CD4-positive, CD25-positive, alpha-beta regulatory T cell (primary cell): ENCODE measurements around the gene ATF3. TPM values are rescaled to one million over a fixed set of nuclear protein-coding genes. Genes with fewer than 3 reads are reported as not detected.

Source experiments
- ATAC-seq, 2 donors: fragments of 150-1000 bp; cut with Tn5 transposase; one replicate each; pipeline ENCODE4 v1.10.0; 2021; ENCODE audit warnings: low read depth in 2 of 2, moderate number of reproducible peaks in 2 of 2, moderate library complexity in 1 of 2
- DNase-seq, 3 donors: peaks; one replicate each; pipeline versions ENCODE4 v3.0.0 to v3.0.0-alpha.2; 2012 to 2022; ENCODE audit warnings: mixed read lengths in 1 of 3
- H3K27ac ChIP-seq: one replicate; pipeline ENCODE4 v1.7.0; 2013; ENCODE audit warnings: mild to moderate bottlenecking, low read length; ENCODE audit not compliant: insufficient read depth, poor library complexity, severe bottlenecking
- H3K27me3 ChIP-seq: one replicate; pipeline ENCODE4 v1.7.0; 2013; ENCODE audit warnings: low read length; ENCODE audit not compliant: control insufficient read depth, insufficient read depth
- H3K36me3 ChIP-seq: one replicate; pipeline ENCODE4 v1.7.0; 2013; ENCODE audit warnings: mild to moderate bottlenecking, low read length, moderate library complexity; ENCODE audit not compliant: control insufficient read depth, insufficient read depth
- H3K4me1 ChIP-seq: 2 replicates; pipeline ENCODE4 v1.7.0; 2013; ENCODE audit warnings: mild to moderate bottlenecking, low read length; ENCODE audit not compliant: insufficient read depth, control insufficient read depth, poor library complexity, severe bottlenecking
- H3K4me3 ChIP-seq: one replicate; pipeline ENCODE4 v1.7.0; 2013; ENCODE audit warnings: low read depth, mild to moderate bottlenecking, low read length, moderate library complexity
- H3K9me3 ChIP-seq, 2 experiments: 1 replicate in 1 of 2; 2 replicates in 1 of 2; pipeline ENCODE4 v1.7.0; 2013; ENCODE audit warnings: low read length in 2 of 2, mild to moderate bottlenecking in 1 of 2, moderate library complexity in 1 of 2; ENCODE audit not compliant: control insufficient read depth in 2 of 2
- H3K27ac Mint-ChIP-seq, 3 donors: one replicate each; pipeline ENCODE4 v1.8.0; 2020 to 2022; ENCODE audit warnings: mild to moderate bottlenecking in 3 of 3, mixed read lengths in 3 of 3, moderate library complexity in 2 of 3
- H3K27me3 Mint-ChIP-seq: one replicate; pipeline ENCODE4 v1.8.0; 2022; ENCODE audit warnings: mild to moderate bottlenecking, mixed read lengths
- H3K36me3 Mint-ChIP-seq: one replicate; pipeline ENCODE4 v1.8.0; 2020; ENCODE audit warnings: mixed read lengths
- H3K4me1 Mint-ChIP-seq, 4 donors: one replicate each; pipeline ENCODE4 v1.8.0; 2020 to 2022; ENCODE audit warnings: mixed read lengths in 4 of 4, mild to moderate bottlenecking in 1 of 4
- H3K4me3 Mint-ChIP-seq, 4 donors: one replicate each; pipeline ENCODE4 v1.8.0; 2020 to 2022; ENCODE audit warnings: mild to moderate bottlenecking in 4 of 4, mixed read lengths in 4 of 4, moderate library complexity in 3 of 4
- H3K9me3 Mint-ChIP-seq, 7 donors: one replicate each; pipeline ENCODE4 v1.8.0; 2020 to 2022; ENCODE audit warnings: mixed read lengths in 7 of 7, mild to moderate bottlenecking in 3 of 7, moderate library complexity in 2 of 7
- polyA plus RNA-seq, 4 donors: library from polyadenylated mRNA; unstranded; fragments of 300-500 nt; fragmentation: Illumina TruSeq; gene quantifications; one replicate each; pipeline ENCODE4 v1.2.3, GENCODE V29; 2021
- total RNA-seq: library from RNA; stranded (reverse); gene quantifications from one replicate; pipeline ENCODE4 v1.2.3, GENCODE V29; 2022

The ATF3 gene
- total and polyA plus RNA-seq, 5 donors from 2014 or later, result 0.42 to 53.7 (median 0.42) TPM; not detected in 2

GRCh38 chr1:212607206-212607912, 1.2 kb upstream of the ATF3 start:
- Histone ChIP-seq H3K4me1 (peaks cover 30% of the 10 kb centered on the region), H3K27ac (no peak overlapping the region), H3K9me3 (no peaks in the 10 kb centered on the region), H3K36me3 (no peaks in the 10 kb centered on the region), H3K27me3 (peaks cover 65% of the 10 kb centered on the region), H3K4me3 (peak overlapping the region; percentile 58)
- Mint-ChIP-seq H3K27ac (peak overlapping the region; percentile 60 to 85 (median 76)), H3K27me3 (peaks cover 91% of the 10 kb centered on the region), H3K36me3 (no peaks in the 10 kb centered on the region), H3K4me1 (peaks cover 0 to 34% (median 23%) of the 10 kb centered on the region in 4 donors), H3K9me3 (peaks cover 0 to 3% (median 0%) of the 10 kb centered on the region in 7 donors), H3K4me3 (peak overlapping the region; percentile 94 to 98 (median 96))
- DNase-seq, result peak; percentile 8 to 23 (median 19)
- ATAC-seq, result no peak

- Mint-ChIP-seq H3K4me3 (peak overlapping the region; percentile 94 to 98 (median 96)), H3K9me3 (peaks cover 0 to 3% (median 0%) of the 10 kb centered on the region in 7 donors), H3K27me3 (peaks cover 91% of the 10 kb centered on the region), H3K36me3 (no peaks in the 10 kb centered on the region), H3K27ac (peak overlapping the region in 2 of 3 donors; percentile 60 to 85), H3K4me1 (peaks cover 0 to 34% (median 23%) of the 10 kb centered on the region in 4 donors)
- DNase-seq (peak in 2 of 3 donors; percentile 16 to 25), ATAC-seq (no peak)
- H3K9me3 ChIP-seq, result no peaks in the 10 kb centered on the region
- no peaks in the 10 kb centered on the region for H3K36me3 ChIP-seq
- H3K4me3 ChIP-seq, result peak overlapping the region; percentile 58
- H3K4me1 ChIP-seq, result peaks cover 30% of the 10 kb centered on the region
- H3K27ac ChIP-seq, result no peak overlapping the region
- peaks cover 61% of the 10 kb centered on the region for H3K27me3 ChIP-seq
Observed at GRCh38 chr1:212607913-212608391, 609 bp upstream of the ATF3 start.

GRCh38 chr1:212608959-212609700, 569 bp downstream of the ATF3 start:
- H3K4me1 ChIP-seq, result peaks cover 30% of the 10 kb centered on the region
- peak; percentile 17 to 70 (median 55) for DNase-seq
- Mint-ChIP-seq H3K27ac (peak overlapping the region in 2 of 3 donors; percentile 85 to 95), H3K36me3 (no peaks in the 10 kb centered on the region), H3K4me1 (peaks cover 0 to 38% (median 23%) of the 10 kb centered on the region in 4 donors), H3K9me3 (peaks cover 0 to 3% (median 0%) of the 10 kb centered on the region in 7 donors), H3K27me3 (peaks cover 79% of the 10 kb centered on the region), H3K4me3 (peak overlapping the region; percentile 94 to 98 (median 96))
- no peak overlapping the region for H3K27ac ChIP-seq
- peak overlapping the region; percentile 53 for H3K4me3 ChIP-seq
- H3K36me3 ChIP-seq, result no peaks in the 10 kb centered on the region
- H3K27me3 ChIP-seq, result peaks cover 55% of the 10 kb centered on the region
- no peaks in the 10 kb centered on the region for H3K9me3 ChIP-seq
- ATAC-seq, result peak; percentile 8 to 12

- H3K27ac ChIP-seq, result no peak overlapping the region
- H3K4me1 ChIP-seq, result peaks cover 30% of the 10 kb centered on the region
- DNase-seq (peak in 2 of 3 donors; percentile 11 to 19), ATAC-seq (no peak)
- Mint-ChIP-seq H3K27ac (no peak overlapping the region), H3K27me3 (peaks cover 77% of the 10 kb centered on the region), H3K9me3 (peaks cover 0 to 3% (median 0%) of the 10 kb centered on the region in 7 donors), H3K36me3 (no peaks in the 10 kb centered on the region), H3K4me3 (peak overlapping the region; percentile 83 to 96 (median 92)), H3K4me1 (peaks cover 0 to 38% (median 23%) of the 10 kb centered on the region in 4 donors)
- peak overlapping the region; percentile 32 for H3K4me3 ChIP-seq
- H3K27me3 ChIP-seq, result peaks cover 47% of the 10 kb centered on the region
- no peaks in the 10 kb centered on the region for H3K36me3 ChIP-seq
- no peaks in the 10 kb centered on the region for H3K9me3 ChIP-seq
Observed at GRCh38 chr1:212609701-212610574, 1.4 kb downstream of the ATF3 start.

GRCh38 chr1:212610575-212610967, 2.0 kb downstream of the ATF3 start:
- Mint-ChIP-seq H3K4me3 (peak overlapping the region; percentile 0 to 93 (median 87)), H3K9me3 (peaks cover 0 to 3% (median 0%) of the 10 kb centered on the region in 7 donors), H3K27me3 (peaks cover 70% of the 10 kb centered on the region), H3K36me3 (no peaks in the 10 kb centered on the region), H3K27ac (no peak overlapping the region), H3K4me1 (peaks cover 0 to 32% (median 22%) of the 10 kb centered on the region in 4 donors)
- H3K27me3 ChIP-seq, result peaks cover 41% of the 10 kb centered on the region
- peaks cover 30% of the 10 kb centered on the region for H3K4me1 ChIP-seq
- no peaks in the 10 kb centered on the region for H3K9me3 ChIP-seq
- DNase-seq (no peak), ATAC-seq (no peak)
- no peak overlapping the region for H3K4me3 ChIP-seq
- H3K36me3 ChIP-seq, result no peaks in the 10 kb centered on the region
- H3K27ac ChIP-seq, result no peak overlapping the region

- no peak overlapping the region for H3K4me3 ChIP-seq
- no peak for DNase-seq
- no peaks in the 10 kb centered on the region for H3K36me3 ChIP-seq
- H3K27me3 ChIP-seq, result peaks cover 34% of the 10 kb centered on the region
- ATAC-seq, result no peak
- peak overlapping the region; percentile 0 to 93 (median 58) for H3K4me3 Mint-ChIP-seq
- no peaks in the 10 kb centered on the region for H3K9me3 ChIP-seq
- no peak overlapping the region for H3K27ac ChIP-seq
- H3K27me3 Mint-ChIP-seq, result peaks cover 63% of the 10 kb centered on the region
- peaks cover 0 to 3% (median 0%) of the 10 kb centered on the region in 7 donors for H3K9me3 Mint-ChIP-seq
- H3K4me1 Mint-ChIP-seq, result peaks cover 0 to 27% (median 19%) of the 10 kb centered on the region in 4 donors
- H3K36me3 Mint-ChIP-seq, result no peaks in the 10 kb centered on the region
- no peak overlapping the region for H3K27ac Mint-ChIP-seq
- peaks cover 29% of the 10 kb centered on the region for H3K4me1 ChIP-seq
Observed at GRCh38 chr1:212611000-212611948, 2.7 kb downstream of the ATF3 start.
